Sigmoid colon (tissue), 4 donors: Measurements from ENCODE around the gene SPACA9.

Experiments
- CTCF ChIP-seq, 4 experiments: fragments of 450-650 bp in 3 of 4; fragments of 200-600 bp in 1 of 4; IDR thresholded peaks; one replicate each; pipeline ENCODE4 v1.5.1; 2016 to 2019; ENCODE audit warnings: antibody characterized with exemption in 4 of 4, mild to moderate bottlenecking in 3 of 4, moderate library complexity in 2 of 4
- POLR2AphosphoS5 ChIP-seq, 4 donors: sonication (generic); formaldehyde crosslinking; IDR thresholded peaks; one replicate each; pipeline ENCODE4 v1.6.1; 2017; ENCODE audit warnings: antibody characterized with exemption in 4 of 4

GRCh38 chr9:132873403-132873802 lies 5.3 kb upstream of the SPACA9 start:
- TF ChIP-seq CTCF (IDR thresholded peaks at IDR 0.05): no peak
- TF ChIP-seq POLR2AphosphoS5 (IDR thresholded peaks at IDR 0.05): no peak
